ENCODE data around the gene INO80D. TPM values are rescaled to one million over a fixed set of nuclear protein-coding genes. Genes with fewer than 3 reads are reported as not detected.
A peak's percentile ranks its signal among the peaks of the same experiment; 100 is the strongest.
"Not testable (repeated sequence)": the region's sequence is repeated elsewhere in the genome, so short reads cannot be mapped to it uniquely, and the experiment has no call there.

The INO80D gene, protein sequence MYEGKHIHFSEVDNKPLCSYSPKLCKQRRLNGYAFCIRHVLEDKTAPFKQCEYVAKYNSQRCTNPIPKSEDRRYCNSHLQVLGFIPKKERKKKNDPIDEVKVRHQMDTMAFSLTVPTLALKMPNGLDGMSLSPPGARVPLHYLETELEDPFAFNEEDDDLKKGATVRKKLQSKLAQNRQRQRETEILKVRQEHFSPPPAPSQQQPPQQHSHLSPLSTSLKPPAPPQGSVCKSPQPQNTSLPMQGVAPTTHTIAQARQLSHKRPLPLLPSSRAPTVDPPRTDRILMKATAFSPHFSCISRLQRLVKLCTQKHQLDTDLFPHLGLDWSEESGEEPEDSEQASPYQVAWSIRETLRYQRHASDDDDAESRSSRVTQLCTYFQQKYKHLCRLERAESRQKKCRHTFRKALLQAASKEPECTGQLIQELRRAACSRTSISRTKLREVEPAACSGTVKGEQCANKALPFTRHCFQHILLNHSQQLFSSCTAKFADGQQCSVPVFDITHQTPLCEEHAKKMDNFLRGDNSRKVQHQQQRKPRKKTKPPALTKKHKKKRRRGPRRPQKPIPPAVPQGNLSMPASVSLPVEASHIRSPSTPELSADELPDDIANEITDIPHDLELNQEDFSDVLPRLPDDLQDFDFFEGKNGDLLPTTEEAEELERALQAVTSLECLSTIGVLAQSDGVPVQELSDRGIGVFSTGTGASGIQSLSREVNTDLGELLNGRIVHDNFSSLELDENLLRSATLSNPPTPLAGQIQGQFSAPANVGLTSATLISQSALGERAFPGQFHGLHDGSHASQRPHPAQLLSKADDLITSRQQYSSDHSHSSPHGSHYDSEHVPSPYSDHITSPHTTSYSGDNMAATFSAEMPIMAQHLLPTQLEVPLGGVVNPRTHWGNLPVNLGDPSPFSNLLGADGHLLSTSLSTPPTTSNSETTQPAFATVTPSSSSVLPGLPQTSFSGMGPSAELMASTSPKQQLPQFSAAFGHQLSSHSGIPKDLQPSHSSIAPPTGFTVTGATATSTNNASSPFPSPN
- 10 to 100 TPM; 30.2 to 32.2 TPM for total RNA-seq

DNA sequence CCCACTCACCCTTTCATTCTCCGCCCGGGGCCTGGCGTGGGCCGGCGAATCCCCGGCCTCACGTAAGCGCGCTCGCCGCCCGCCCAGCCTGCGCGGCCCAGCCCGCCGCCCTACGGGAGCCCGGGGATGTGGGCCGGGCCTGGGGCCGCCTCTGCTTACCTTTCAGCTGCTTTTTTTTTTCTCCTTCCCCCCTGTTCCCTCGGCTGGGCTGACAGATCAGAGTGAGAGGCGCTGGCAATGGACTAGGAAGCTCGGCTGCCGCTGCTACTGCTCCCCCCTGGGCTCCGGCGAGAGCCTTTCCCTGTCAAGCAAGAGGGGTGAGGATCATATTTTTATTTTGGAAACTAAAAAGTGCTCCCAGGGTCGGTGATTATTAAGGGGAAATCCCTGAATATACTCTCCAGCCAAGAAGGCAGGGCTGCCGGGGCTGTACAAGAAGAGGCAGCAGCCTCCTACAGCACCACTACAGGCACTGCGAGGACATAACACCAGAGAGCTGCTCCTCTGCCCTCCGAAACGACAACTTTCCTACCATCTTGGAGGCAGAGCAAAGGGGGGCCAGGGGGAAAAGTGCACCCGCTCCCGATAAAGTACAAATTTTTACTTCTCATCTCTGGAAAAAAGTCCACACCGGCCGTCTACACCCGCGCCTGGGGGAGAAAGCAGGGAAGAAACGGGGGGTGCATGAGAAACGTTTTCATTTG lies at the start of gene INO80D:
Gene INO80D, minus strand, starts transcription at position 433 of the 704 bp plus-strand sequence. CDS start 23,158 bp downstream, outside the sequence.
- no peaks in the 10 kb centered on the region for H3K9me3 Mint-ChIP-seq
- H3K27ac Mint-ChIP-seq, result peak within 1 kb of the TSS; percentile 100
- peak within 1 kb of the TSS; percentile 99 to 100 for H3K4me3 Mint-ChIP-seq
- ATAC-seq (replicated peaks in 1 of 2) (peak; percentile 93 to 95), DNase-seq (peak; percentile 78 to 86)
- H3K36me3 Mint-ChIP-seq (ENCODE audit: insufficient read depth in 2 of 2), result peaks cover 6 to 11% of the 10 kb centered on the region in 2 donors
- H3K4me1 Mint-ChIP-seq (ENCODE audit: low read depth), result peaks cover 23% of the 10 kb centered on the region
- no peaks in the 10 kb centered on the region for H3K27me3 Mint-ChIP-seq (ENCODE audit: low read depth)

DNA sequence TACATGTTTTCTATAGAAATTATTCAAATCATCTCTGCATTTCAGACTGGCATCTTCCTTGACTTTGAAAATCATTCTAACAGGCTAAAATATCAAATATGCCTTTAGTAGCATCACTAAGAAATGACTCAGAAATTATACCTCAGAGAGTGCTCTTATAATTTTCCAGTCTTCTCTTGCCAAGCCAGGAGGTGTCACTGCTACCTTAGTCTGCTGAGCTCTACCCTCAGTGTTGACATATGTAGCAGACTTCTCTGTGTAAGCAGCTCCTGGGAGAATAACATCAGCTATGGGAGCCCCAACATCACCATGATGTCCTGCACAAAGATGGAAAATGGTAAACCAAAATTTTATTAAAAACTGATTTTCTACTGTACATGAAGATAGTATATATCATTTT lies 41.7 kb upstream of the INO80D start:
- Mint-ChIP-seq H3K27ac (no peak overlapping the region), H3K4me3 (no peak overlapping the region), H3K9me3 (no peaks in the 10 kb centered on the region), H3K36me3 (ENCODE audit: insufficient read depth in 2 of 2) (peaks cover 2 to 17% of the 10 kb centered on the region in 2 donors), H3K4me1 (ENCODE audit: low read depth) (no peaks in the 10 kb centered on the region), H3K27me3 (ENCODE audit: low read depth) (no peaks in the 10 kb centered on the region)
- no peak for ATAC-seq (replicated peaks in 1 of 2)
- no peak for DNase-seq

DNA sequence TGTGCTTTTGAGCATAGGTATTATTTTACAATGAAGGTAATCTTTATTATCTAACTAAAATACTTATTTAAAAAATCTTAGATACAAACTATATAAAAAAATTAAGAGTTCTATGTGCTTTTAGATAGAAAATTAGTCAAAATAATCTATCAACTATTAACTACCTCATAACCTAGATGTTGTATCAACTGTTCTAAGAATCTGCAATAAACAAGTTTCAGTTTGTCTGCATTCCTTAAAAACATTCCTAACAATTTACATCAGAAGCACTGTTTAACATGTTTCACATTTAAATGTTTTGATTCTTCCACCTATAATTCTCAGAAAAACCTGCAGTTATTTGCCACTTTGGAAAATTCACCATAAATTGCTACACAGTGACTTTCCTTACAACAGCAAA lies 39.9 kb upstream of the INO80D start:
- Mint-ChIP-seq H3K27ac (no peak overlapping the region), H3K27me3 (ENCODE audit: low read depth) (no peaks in the 10 kb centered on the region), H3K9me3 (peaks cover 0 to 2% of the 10 kb centered on the region in 2 donors), H3K4me1 (ENCODE audit: low read depth) (no peaks in the 10 kb centered on the region), H3K36me3 (ENCODE audit: insufficient read depth in 2 of 2) (peaks cover 9 to 25% of the 10 kb centered on the region in 2 donors), H3K4me3 (no peak overlapping the region)
- DNase-seq, result no peak
- ATAC-seq (replicated peaks in 1 of 2), result no peak

DNA sequence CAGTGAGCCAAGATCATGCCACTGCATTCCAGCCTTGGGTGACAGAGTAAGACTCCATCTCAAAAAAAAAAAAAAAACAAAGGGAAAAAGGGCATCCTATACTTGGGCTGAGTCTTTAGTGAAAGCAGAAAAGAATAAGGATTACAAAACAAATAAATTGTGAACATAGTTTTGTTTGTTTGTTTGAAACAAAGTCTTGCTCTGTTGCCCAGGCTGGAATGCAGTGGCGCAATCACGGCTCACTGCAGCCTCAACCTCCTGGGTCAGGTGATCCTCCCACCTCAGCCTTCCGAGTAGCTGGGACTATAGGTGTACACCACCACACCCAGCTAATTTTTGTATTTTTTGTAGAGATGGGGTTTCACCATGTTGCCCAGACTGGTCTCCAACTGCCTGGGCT lies 36.6 kb upstream of the INO80D start:
- not testable (repeated sequence) for DNase-seq; H3K27me3 Mint-ChIP-seq (ENCODE audit: low read depth); H3K27ac Mint-ChIP-seq; ATAC-seq (replicated peaks in 1 of 2); H3K9me3 Mint-ChIP-seq; H3K4me3 Mint-ChIP-seq; H3K4me1 Mint-ChIP-seq (ENCODE audit: low read depth)
- H3K36me3 Mint-ChIP-seq (ENCODE audit: insufficient read depth in 2 of 2), result peaks cover 16 to 28% of the 10 kb centered on the region in 2 donors

DNA sequence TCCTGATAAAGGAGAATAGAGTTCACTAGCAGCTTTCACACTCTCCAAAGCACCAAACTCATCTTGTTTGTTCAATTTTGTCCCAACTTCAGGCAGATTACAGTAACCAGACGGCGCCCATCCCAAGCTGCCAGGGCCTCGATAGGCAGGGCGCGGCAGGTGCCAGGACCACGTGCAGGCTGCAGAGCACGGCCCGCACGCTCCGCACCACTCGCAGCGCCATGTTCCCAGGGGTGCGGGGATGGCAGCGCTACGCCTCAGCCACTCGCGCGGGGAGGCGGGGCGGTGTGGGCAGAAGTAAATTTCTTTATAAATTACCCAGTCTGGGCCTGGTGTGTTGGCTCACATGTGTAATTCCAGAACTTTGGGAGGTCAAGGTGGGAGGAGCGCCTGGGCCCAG lies 30.3 kb upstream of the INO80D start:
- no peak overlapping the region for H3K27ac Mint-ChIP-seq
- H3K9me3 Mint-ChIP-seq, result peaks cover 0 to 6% of the 10 kb centered on the region in 2 donors
- no peaks in the 10 kb centered on the region for H3K27me3 Mint-ChIP-seq (ENCODE audit: low read depth)
- H3K4me3 Mint-ChIP-seq, result no peak overlapping the region
- DNase-seq (no peak), ATAC-seq (replicated peaks in 1 of 2) (no peak)
- no peaks in the 10 kb centered on the region for H3K4me1 Mint-ChIP-seq (ENCODE audit: low read depth)
- peaks cover 11 to 21% of the 10 kb centered on the region in 2 donors for H3K36me3 Mint-ChIP-seq (ENCODE audit: insufficient read depth in 2 of 2)

DNA sequence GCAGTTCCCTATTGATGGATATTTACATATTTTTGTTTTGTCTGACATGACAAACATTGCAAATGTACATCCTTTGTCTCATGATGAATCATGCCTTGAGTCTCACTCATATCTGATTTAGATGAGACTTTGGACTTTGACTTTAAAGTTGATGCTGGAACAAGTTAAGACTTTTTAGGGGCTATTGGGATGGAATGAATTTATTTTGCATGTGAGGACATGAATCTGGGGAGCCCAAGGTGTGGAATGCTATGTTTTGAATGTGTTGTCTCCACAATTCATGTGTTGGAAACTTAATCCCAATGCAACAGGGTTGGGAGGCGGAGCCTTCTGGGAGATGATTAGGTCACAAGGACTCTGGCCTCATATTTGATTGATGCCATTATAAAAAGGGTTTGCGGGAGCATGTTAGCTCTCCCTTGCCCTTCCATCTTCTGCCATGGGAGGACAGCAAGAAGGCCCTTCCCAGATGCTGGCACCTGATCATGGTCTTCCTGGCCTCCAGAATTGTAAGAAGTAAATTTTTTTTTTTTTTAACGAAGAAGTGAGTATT lies 29.1 kb upstream of the INO80D start:
- no peak for DNase-seq
- Mint-ChIP-seq H3K4me3 (no peak overlapping the region), H3K27ac (peak overlapping the region; percentile 27), H3K27me3 (ENCODE audit: low read depth) (no peaks in the 10 kb centered on the region), H3K36me3 (ENCODE audit: insufficient read depth in 2 of 2) (peaks cover 4 to 14% of the 10 kb centered on the region in 2 donors), H3K4me1 (ENCODE audit: low read depth) (no peaks in the 10 kb centered on the region), H3K9me3 (peaks cover 0 to 2% of the 10 kb centered on the region in 2 donors)
- no peak for ATAC-seq (replicated peaks in 1 of 2)

DNA sequence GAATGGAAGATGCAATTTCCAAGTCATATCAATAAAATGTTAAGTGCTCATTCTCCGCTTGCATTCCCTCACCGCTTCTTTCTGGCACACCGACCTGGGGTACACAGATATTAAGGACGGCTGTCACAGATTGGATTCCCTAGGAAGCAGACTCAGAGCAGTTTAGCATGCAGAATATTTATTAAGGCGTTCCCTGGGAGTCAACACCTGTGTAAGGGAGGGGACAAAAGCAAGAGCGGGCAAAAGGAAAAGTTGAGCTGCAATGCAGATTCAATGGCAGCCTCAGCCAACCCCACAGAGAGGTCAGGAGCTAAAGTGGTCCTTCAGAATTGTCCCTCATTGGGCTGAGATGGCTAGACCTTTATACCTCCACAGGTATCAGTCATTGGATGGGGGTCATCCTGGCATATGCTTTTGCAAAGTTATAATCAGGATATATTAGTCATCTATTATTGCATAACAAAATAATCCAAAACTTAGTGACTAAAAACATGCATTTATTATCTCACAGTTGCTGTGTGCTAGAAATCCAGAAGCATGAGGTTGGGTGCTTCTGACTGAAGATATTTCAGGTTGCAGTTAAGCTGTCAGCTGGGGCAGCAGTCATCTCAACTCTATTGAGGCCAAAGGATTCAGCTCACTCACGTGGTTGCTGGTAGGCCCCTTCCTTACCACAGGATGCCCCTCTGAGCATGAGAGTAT lies 27.0 kb upstream of the INO80D start:
- Mint-ChIP-seq H3K4me3 (no peak overlapping the region), H3K27me3 (ENCODE audit: low read depth) (no peaks in the 10 kb centered on the region), H3K4me1 (ENCODE audit: low read depth) (no peaks in the 10 kb centered on the region), H3K9me3 (peaks cover 0 to 2% of the 10 kb centered on the region in 2 donors), H3K36me3 (ENCODE audit: insufficient read depth in 2 of 2) (peaks cover 2 to 10% of the 10 kb centered on the region in 2 donors), H3K27ac (no peak overlapping the region)
- ATAC-seq (replicated peaks in 1 of 2), result no peak
- DNase-seq, result no peak

DNA sequence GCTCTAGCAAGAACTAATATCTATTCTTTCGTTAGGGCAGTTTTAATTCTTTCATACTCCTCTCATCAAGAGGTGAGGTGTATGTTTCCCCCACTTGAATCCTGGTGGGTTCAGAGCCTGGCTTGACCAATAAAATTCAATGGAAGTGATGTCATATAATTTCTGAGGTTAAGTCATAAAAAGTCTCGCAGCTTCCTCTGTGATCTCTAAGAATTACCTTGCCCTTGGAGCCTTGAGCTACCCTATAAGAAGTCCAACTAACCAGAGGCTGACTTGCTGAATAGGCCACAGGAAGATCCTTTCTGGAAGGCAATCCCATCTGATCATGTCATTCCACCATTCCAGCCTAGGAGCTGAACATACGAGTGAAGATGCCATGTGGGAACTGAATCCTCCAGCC lies 26.1 kb upstream of the INO80D start:
- ATAC-seq (replicated peaks in 1 of 2) (no peak), DNase-seq (no peak)
- no peak overlapping the region for H3K4me3 Mint-ChIP-seq
- no peak overlapping the region for H3K27ac Mint-ChIP-seq
- H3K4me1 Mint-ChIP-seq (ENCODE audit: low read depth), result no peaks in the 10 kb centered on the region
- H3K36me3 Mint-ChIP-seq (ENCODE audit: insufficient read depth in 2 of 2), result peaks cover 2 to 10% of the 10 kb centered on the region in 2 donors
- H3K9me3 Mint-ChIP-seq, result peaks cover 0 to 2% of the 10 kb centered on the region in 2 donors
- H3K27me3 Mint-ChIP-seq (ENCODE audit: low read depth), result no peaks in the 10 kb centered on the region

DNA sequence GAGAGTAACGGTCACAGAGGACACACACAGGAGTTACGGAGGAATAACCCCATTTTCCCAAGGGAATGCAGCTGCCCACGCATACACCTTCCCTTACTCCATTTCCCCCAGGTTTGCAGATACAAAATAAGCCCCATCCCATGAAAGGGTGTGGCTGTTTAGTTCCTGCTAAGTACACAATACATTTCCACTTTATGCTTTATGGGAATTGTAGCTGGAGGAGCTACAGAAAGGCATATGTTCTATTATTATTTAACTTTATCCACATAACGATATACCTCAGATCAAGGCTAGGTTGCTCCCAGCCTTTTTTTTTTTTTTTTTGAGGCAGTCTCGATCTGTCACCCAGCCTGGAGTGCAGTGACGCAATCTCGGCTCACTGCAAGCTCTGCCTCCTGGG lies 22.7 kb upstream of the INO80D start:
- Mint-ChIP-seq H3K4me1 (ENCODE audit: low read depth) (no peaks in the 10 kb centered on the region), H3K9me3 (peaks cover 0 to 2% of the 10 kb centered on the region in 2 donors), H3K27me3 (ENCODE audit: low read depth) (no peaks in the 10 kb centered on the region), H3K4me3 (no peak overlapping the region), H3K27ac (no peak overlapping the region), H3K36me3 (ENCODE audit: insufficient read depth in 2 of 2) (peaks cover 2 to 4% of the 10 kb centered on the region in 2 donors)
- DNase-seq, result no peak
- no peak for ATAC-seq (replicated peaks in 1 of 2)

DNA sequence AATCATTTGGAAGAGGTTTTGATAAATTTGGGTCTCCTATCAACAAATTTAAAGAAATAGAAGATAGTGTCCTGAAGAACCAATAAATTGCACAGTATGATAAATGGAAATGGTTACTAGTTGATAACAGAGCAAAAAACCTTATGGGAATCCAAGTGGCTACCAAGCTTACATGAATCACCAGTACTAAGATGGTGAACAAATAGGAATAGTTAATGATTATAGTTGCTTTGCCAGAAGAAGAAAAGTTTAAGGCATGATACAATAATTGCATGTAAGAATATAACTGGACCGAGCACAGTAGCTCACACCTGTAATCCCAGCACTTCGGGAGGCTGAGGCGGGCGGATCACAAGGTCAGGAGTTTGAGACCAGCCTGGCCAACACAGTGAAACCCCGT lies 19.6 kb upstream of the INO80D start:
- DNase-seq (no peak), ATAC-seq (replicated peaks in 1 of 2) (no peak)
- H3K4me1 Mint-ChIP-seq (ENCODE audit: low read depth), result no peaks in the 10 kb centered on the region
- H3K27me3 Mint-ChIP-seq (ENCODE audit: low read depth), result no peaks in the 10 kb centered on the region
- H3K4me3 Mint-ChIP-seq, result no peak overlapping the region
- H3K36me3 Mint-ChIP-seq (ENCODE audit: insufficient read depth in 2 of 2), result no peaks in the 10 kb centered on the region
- H3K9me3 Mint-ChIP-seq, result no peaks in the 10 kb centered on the region
- H3K27ac Mint-ChIP-seq, result no peak overlapping the region

DNA sequence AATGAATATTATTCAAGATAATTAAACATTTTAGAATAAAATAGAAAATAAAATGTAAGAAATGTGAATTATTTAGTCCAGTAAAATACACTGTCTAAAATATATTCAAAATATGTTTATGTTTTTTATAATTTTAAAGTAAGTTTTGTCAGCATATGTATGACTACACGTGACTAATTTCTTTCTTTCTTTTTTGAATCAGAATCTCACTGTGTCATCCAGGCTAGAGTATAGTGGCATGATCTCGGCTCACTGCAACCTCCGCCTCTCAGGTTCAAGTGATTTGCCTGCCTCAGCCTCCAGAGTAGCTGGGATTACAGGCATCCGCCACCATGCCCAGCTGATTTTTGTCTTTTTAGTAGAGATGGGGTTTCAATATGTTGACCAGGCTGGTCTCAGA lies 19.1 kb upstream of the INO80D start:
- Mint-ChIP-seq H3K36me3 (ENCODE audit: insufficient read depth in 2 of 2) (no peaks in the 10 kb centered on the region), H3K27ac (no peak overlapping the region), H3K4me1 (ENCODE audit: low read depth) (no peaks in the 10 kb centered on the region), H3K9me3 (no peaks in the 10 kb centered on the region), H3K4me3 (no peak overlapping the region), H3K27me3 (ENCODE audit: low read depth) (no peaks in the 10 kb centered on the region)
- ATAC-seq (replicated peaks in 1 of 2) (peak; percentile 44 to 54), DNase-seq (no peak)

DNA sequence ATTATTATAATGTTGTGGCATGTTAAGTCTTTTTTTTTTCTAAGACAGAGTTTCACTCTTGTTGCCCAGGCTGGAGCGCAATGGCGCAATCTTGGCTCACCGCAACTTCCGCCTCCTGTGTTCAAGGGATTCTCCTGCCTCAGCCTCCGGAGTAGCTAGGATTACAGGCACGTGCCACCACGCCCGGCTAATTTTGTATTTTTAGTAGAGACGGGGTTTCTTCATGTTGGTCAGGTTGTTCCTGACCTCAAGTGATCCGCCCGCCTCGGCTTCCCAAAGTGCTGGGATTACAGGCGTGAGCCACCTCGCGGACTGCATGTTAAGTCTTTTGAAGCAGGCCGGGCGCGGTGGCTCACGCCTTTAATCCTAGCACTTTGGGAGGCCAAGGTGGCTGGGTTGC lies 12.9 kb upstream of the INO80D start:
- H3K36me3 Mint-ChIP-seq (ENCODE audit: insufficient read depth in 2 of 2); DNase-seq; H3K27ac Mint-ChIP-seq; ATAC-seq (replicated peaks in 1 of 2); H3K4me3 Mint-ChIP-seq; H3K9me3 Mint-ChIP-seq; H3K27me3 Mint-ChIP-seq (ENCODE audit: low read depth); H3K4me1 Mint-ChIP-seq (ENCODE audit: low read depth): not testable (repeated sequence)
